Mesenchymal stem cell (in vitro differentiated cells and primary cell): ENCODE measurements around the gene C12orf50.

Source experiments
- DNase-seq: peaks from one replicate; pipeline ENCODE4 v3.0.0-alpha.2; 2013
- H2AFZ ChIP-seq: one replicate; pipeline ENCODE4 v1.6.1; 2013; ENCODE audit warnings: low read depth, mild to moderate bottlenecking, control low read depth, inconsistent platforms, low read length, moderate library complexity
- H2AK5ac ChIP-seq: 2 replicates; pipeline ENCODE4 v1.6.1; 2013; ENCODE audit warnings: low read length, moderate library complexity, mild to moderate bottlenecking, inconsistent platforms; ENCODE audit not compliant: severe bottlenecking
- H2BK120ac ChIP-seq: one replicate; pipeline ENCODE4 v1.6.1; 2013; ENCODE audit warnings: low read depth, mild to moderate bottlenecking, inconsistent platforms, low read length, moderate library complexity
- H2BK12ac ChIP-seq, 2 experiments: one replicate each; pipeline ENCODE4 v1.6.1; 2013; ENCODE audit warnings: inconsistent platforms in 2 of 2, low read length in 2 of 2, mild to moderate bottlenecking in 2 of 2, moderate library complexity in 2 of 2, control low read depth in 1 of 2
- H2BK15ac ChIP-seq: one replicate; pipeline ENCODE4 v1.6.1; 2013; ENCODE audit warnings: mild to moderate bottlenecking, low read depth, inconsistent platforms; ENCODE audit not compliant: poor library complexity, severe bottlenecking
- H2BK5ac ChIP-seq: 2 replicates; pipeline ENCODE4 v1.6.1; 2013; ENCODE audit warnings: low read depth, mild to moderate bottlenecking, low read length, control low read depth, inconsistent platforms; ENCODE audit not compliant: poor library complexity, severe bottlenecking
- H3K14ac ChIP-seq, 2 experiments: one replicate each; pipeline ENCODE4 v1.6.1; 2013; ENCODE audit warnings: inconsistent platforms in 2 of 2, low read length in 2 of 2, control low read depth in 1 of 2, mild to moderate bottlenecking in 1 of 2, moderate library complexity in 1 of 2
- H3K18ac ChIP-seq, 2 experiments: one replicate each; pipeline ENCODE4 v1.6.1; 2013; ENCODE audit warnings: inconsistent platforms in 2 of 2, low read length in 2 of 2, control low read depth in 1 of 2, low read depth in 1 of 2, mild to moderate bottlenecking in 1 of 2
- H3K23ac ChIP-seq, 2 experiments: one replicate each; pipeline ENCODE4 v1.6.1; 2013; ENCODE audit warnings: inconsistent platforms in 2 of 2, low read length in 2 of 2, mild to moderate bottlenecking in 2 of 2, moderate library complexity in 2 of 2, control low read depth in 1 of 2
- H3K27ac ChIP-seq: 2 replicates; pipeline ENCODE4 v1.5.1; 2013; ENCODE audit warnings: mild to moderate bottlenecking, moderate library complexity, low read length, control low read depth, inconsistent platforms; ENCODE audit not compliant: poor library complexity, severe bottlenecking
- H3K27me3 ChIP-seq, 2 experiments: 2 replicates each; pipeline versions ENCODE4 v1.6.1 to v1.7.0; 2013; ENCODE audit warnings: low read length in 2 of 2, mild to moderate bottlenecking in 2 of 2, moderate library complexity in 2 of 2, control low read depth in 1 of 2, inconsistent platforms in 1 of 2; ENCODE audit not compliant: control insufficient read depth in 1 of 2, insufficient read depth in 1 of 2
- H3K36me3 ChIP-seq, 2 experiments: 2 replicates each; pipeline versions ENCODE4 v1.6.1 to v1.7.0; 2013; ENCODE audit warnings: low read length in 2 of 2, control low read depth in 1 of 2, inconsistent platforms in 1 of 2, low read depth in 1 of 2, mild to moderate bottlenecking in 1 of 2; ENCODE audit not compliant: insufficient read depth in 2 of 2, control insufficient read depth in 1 of 2
- H3K4ac ChIP-seq, 2 experiments: one replicate each; pipeline ENCODE4 v1.6.1; 2013; ENCODE audit warnings: inconsistent platforms in 2 of 2, low read length in 2 of 2, mild to moderate bottlenecking in 2 of 2, moderate library complexity in 2 of 2, control low read depth in 1 of 2, low read depth in 1 of 2
- H3K4me1 ChIP-seq: 2 replicates; pipeline ENCODE4 v1.6.1; 2013; ENCODE audit warnings: low read depth, low read length, control low read depth; ENCODE audit not compliant: control insufficient read depth, insufficient read depth
- H3K4me2 ChIP-seq: 2 replicates; pipeline ENCODE4 v1.6.1; 2013; ENCODE audit warnings: low read length, mild to moderate bottlenecking, inconsistent platforms; ENCODE audit not compliant: poor library complexity, severe bottlenecking
- H3K4me3 ChIP-seq, 2 experiments: 2 replicates each; pipeline versions ENCODE4 v1.5.1 to v1.7.0; 2013; ENCODE audit warnings: low read length in 2 of 2, mild to moderate bottlenecking in 2 of 2, control low read depth in 1 of 2, low read depth in 1 of 2; ENCODE audit not compliant: insufficient read depth in 1 of 2
- H3K79me1 ChIP-seq: replicated peaks from 2 replicates; pipeline ENCODE4 v1.6.1; 2013; ENCODE audit warnings: mild to moderate bottlenecking, control low read depth, low read length, inconsistent platforms; ENCODE audit not compliant: poor library complexity, severe bottlenecking
- H3K9ac ChIP-seq: 2 replicates; pipeline ENCODE4 v1.7.0; 2013; ENCODE audit warnings: mild to moderate bottlenecking, low read length, moderate library complexity
- H3K9me3 ChIP-seq: 2 replicates; pipeline ENCODE4 v1.7.0; 2013; ENCODE audit warnings: mild to moderate bottlenecking, low read length; ENCODE audit not compliant: control insufficient read depth
- H4K8ac ChIP-seq: one replicate; pipeline ENCODE4 v1.6.1; 2013; ENCODE audit warnings: inconsistent platforms, mild to moderate bottlenecking, low read length, moderate library complexity
- H4K91ac ChIP-seq: one replicate; pipeline ENCODE4 v1.6.1; 2013; ENCODE audit warnings: mild to moderate bottlenecking, low read length, inconsistent platforms
- WGBS: methylation state at CpG from one replicate; pipeline ENCODE4 v1.1.7; 2013; ENCODE audit warnings: mixed read lengths; 5-methylcytosine and 5-hydroxymethylcytosine counted together

The C12orf50 gene

DNA sequence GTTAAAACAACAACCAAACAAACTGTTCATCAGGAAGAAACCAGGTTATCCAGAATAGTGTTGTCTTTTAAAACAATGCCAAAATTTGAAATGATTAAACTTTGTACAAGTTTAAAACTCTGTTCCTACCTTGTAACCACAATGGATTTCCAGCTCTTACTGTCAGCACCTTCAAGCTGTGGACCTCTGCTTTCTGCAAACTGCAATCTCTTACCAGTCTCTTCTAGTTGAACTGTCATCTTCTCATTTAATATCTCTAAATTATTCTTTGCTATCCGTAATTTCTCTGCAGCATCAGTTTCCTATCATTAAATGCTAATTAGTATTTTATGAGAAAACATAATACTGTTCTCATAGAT, 29.5 kb upstream of the C12orf50 start:
- Histone ChIP-seq H2BK12ac (no peak overlapping the region), H3K9ac (peak overlapping the region; percentile 42), H3K36me3 (peaks cover 4 to 58% of the 10 kb centered on the region in 2 experiments), H3K79me1 (no peaks in the 10 kb centered on the region), H3K4me2 (no peak overlapping the region), H3K4me3 (no peak overlapping the region), H3K14ac (no peak overlapping the region), H2BK5ac (no peak overlapping the region), H2BK120ac (no peak overlapping the region), H2AK5ac (no peak overlapping the region), H3K18ac (no peak overlapping the region), H2AFZ (no peak overlapping the region), H3K4me1 (peaks cover 3% of the 10 kb centered on the region), H4K91ac (no peak overlapping the region), H3K9me3 (no peaks in the 10 kb centered on the region), H4K8ac (no peak overlapping the region), H3K27ac (no peak overlapping the region), H3K23ac (no peak overlapping the region), H2BK15ac (no peak overlapping the region), H3K4ac (no peak overlapping the region), H3K27me3 (no peaks in the 10 kb centered on the region)
- WGBS = no CpG with 5 or more reads among the region's 1 CpG
- DNase-seq = no peak

DNA sequence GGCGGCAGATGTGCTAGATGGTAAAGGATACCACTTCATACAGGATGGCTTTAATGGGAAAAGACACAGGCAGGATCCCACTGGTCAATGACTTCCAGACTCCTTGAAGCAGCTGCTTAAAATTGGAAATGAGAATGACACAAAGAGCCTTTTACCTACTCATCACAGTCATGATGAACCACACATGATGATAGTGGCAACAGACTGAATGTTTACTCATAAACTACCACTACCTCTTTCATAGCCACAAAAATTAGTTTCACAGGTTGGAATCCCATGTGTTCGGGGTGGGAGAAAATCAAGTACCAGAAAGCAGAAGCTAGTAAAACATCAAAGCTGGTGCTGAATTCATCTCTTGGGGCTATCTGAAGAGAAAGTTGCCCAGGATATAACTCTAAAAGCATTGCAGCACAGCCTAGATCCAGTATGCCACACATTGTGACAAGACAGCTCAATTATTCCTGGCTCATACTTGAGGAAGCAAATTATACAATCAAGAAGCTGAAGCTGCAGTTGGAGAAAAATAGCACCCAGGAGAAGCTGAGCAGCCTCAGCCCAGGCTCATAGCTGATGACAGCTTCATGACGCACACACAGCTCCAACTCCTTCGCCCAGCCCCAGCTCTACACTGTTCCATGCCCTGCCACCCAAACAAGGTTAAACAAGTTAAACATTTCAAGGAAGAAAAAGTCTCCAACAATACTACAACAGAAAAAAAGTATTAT, 29.0 kb upstream of the C12orf50 start:
- Histone ChIP-seq H2BK12ac (no peak overlapping the region), H2BK15ac (no peak overlapping the region), H3K14ac (no peak overlapping the region), H3K4ac (no peak overlapping the region), H3K27me3 (no peaks in the 10 kb centered on the region), H2BK5ac (no peak overlapping the region), H2AK5ac (no peak overlapping the region), H3K36me3 (peaks cover 4 to 57% of the 10 kb centered on the region in 2 experiments), H3K9me3 (no peaks in the 10 kb centered on the region), H3K79me1 (no peaks in the 10 kb centered on the region), H2AFZ (no peak overlapping the region), H4K8ac (no peak overlapping the region), H3K4me2 (no peak overlapping the region), H3K4me3 (no peak overlapping the region), H3K27ac (peak overlapping the region; percentile 24), H3K18ac (no peak overlapping the region), H3K4me1 (peaks cover 3% of the 10 kb centered on the region), H4K91ac (no peak overlapping the region), H3K23ac (no peak overlapping the region), H2BK120ac (no peak overlapping the region), H3K9ac (peak overlapping the region; percentile 42)
- WGBS = over 99% methylated on average over 4 of the region's 4 CpGs
- DNase-seq = no peak

DNA sequence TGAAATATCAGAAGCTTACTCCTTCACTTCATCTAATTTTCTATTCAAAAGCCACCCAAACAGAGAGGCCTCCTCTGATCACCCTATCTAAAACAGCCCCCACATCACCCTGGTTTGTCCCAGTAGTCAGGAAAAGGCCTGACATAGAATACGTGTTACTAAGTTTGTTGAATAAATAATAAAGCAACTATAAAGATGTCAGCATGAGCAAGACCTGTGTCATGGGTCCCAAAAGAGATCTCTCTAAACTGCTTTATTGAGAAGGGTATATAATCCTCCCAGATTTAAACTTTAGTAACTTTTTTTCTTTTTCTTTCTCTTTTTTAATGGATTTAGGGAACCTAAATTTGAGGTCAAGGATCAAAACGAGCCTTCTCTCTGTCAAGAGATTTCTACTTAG, 27.4 kb upstream of the C12orf50 start:
- H3K4me2 ChIP-seq = no peak overlapping the region
- H3K79me1 ChIP-seq = no peaks in the 10 kb centered on the region
- H3K14ac ChIP-seq = no peak overlapping the region
- no peak overlapping the region for H4K8ac ChIP-seq
- no peak overlapping the region for H2BK15ac ChIP-seq
- no peak overlapping the region for H3K18ac ChIP-seq
- H3K9ac ChIP-seq = no peak overlapping the region
- no peak overlapping the region for H2BK120ac ChIP-seq
- H3K36me3 ChIP-seq = peaks cover 4 to 63% of the 10 kb centered on the region in 2 experiments
- H3K27me3 ChIP-seq = no peaks in the 10 kb centered on the region
- no peak overlapping the region for H2BK12ac ChIP-seq
- H2BK5ac ChIP-seq = no peak overlapping the region
- no peak overlapping the region for H3K23ac ChIP-seq
- DNase-seq = no peak
- no peak overlapping the region for H4K91ac ChIP-seq
- H2AK5ac ChIP-seq = no peak overlapping the region
- WGBS = 100% methylated on average over 1 of the region's 2 CpGs
- H3K9me3 ChIP-seq = no peaks in the 10 kb centered on the region
- H3K4ac ChIP-seq = no peak overlapping the region
- peak overlapping the region; percentile 40 for H3K27ac ChIP-seq
- H3K4me1 ChIP-seq = peaks cover 3% of the 10 kb centered on the region
- no peak overlapping the region for H2AFZ ChIP-seq
- H3K4me3 ChIP-seq = no peak overlapping the region

DNA sequence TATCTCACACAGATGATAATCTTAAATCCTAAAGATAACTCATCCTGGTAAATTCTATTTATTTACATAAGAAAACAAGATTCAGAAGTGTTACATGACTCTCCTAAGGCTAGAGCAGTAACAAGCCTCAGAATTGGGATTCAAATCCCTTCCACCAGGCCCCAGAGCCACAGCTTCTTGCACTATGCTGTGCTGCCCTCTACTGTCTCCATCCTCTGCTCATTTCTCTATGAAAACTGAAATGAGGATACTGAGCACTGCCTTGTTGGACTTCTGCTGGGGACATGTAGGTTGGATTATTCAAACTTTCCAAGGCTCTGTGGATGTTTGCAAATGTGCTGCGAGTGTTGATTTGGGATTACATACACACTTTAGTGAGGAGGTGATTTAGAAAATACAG, 23.5 kb upstream of the C12orf50 start:
- Histone ChIP-seq H2BK12ac (no peak overlapping the region), H3K4me3 (no peak overlapping the region), H3K9ac (no peak overlapping the region), H3K9me3 (no peaks in the 10 kb centered on the region), H4K8ac (no peak overlapping the region), H3K4me2 (no peak overlapping the region), H3K4me1 (no peaks in the 10 kb centered on the region), H2BK15ac (no peak overlapping the region), H3K79me1 (no peaks in the 10 kb centered on the region), H3K27ac (no peak overlapping the region), H3K27me3 (no peaks in the 10 kb centered on the region), H2BK5ac (no peak overlapping the region), H3K36me3 (peaks cover 0 to 79% of the 10 kb centered on the region in 2 experiments), H3K4ac (no peak overlapping the region), H2AK5ac (no peak overlapping the region), H2BK120ac (no peak overlapping the region), H2AFZ (no peak overlapping the region), H3K23ac (no peak overlapping the region), H4K91ac (no peak overlapping the region), H3K18ac (no peak overlapping the region), H3K14ac (no peak overlapping the region)
- WGBS = no CpG with 5 or more reads among the region's 1 CpG
- peak; percentile 41 for DNase-seq
